HEK293 (cell line): ENCODE measurements around the gene SLC44A1.

Experiments used
- CTCF ChIA-PET: fragments of 350-600 bp; formaldehyde crosslinking; extraction: SDS; loops from one replicate; lab custom pipeline; 2021; ENCODE audit warnings: antibody characterized with exemption; lab: Yijun Ruan, JAX
- POLR2A ChIA-PET: fragments of 300-600 bp; formaldehyde crosslinking; extraction: SDS; loops from one replicate; lab custom pipeline; 2020; ENCODE audit warnings: antibody characterized with exemption, inconsistent platforms; lab: Yijun Ruan, JAX
- H3K27ac ChIP-seq: fragments of 200-500 bp; sonication (Bioruptor generic); 2 replicates; pipeline ENCODE4 v1.5.1; 2014; ENCODE audit warnings: low read depth, low read length, control low read depth, inconsistent platforms; ENCODE audit errors: extremely low read depth
- H3K36me3 ChIP-seq, 2 experiments: fragments of 200-500 bp in 1 of 2; sonication (Bioruptor generic) in 1 of 2; 1 replicate in 1 of 2; 2 replicates in 1 of 2; pipeline ENCODE4 v1.5.1; 2014 to 2017; ENCODE audit warnings: inconsistent platforms in 2 of 2, low read length in 2 of 2; ENCODE audit not compliant: control insufficient read depth in 2 of 2, insufficient read depth in 1 of 2
- H3K4me1 ChIP-seq: fragments of 200-500 bp; sonication (Bioruptor generic); 2 replicates; pipeline ENCODE4 v1.5.1; 2014; ENCODE audit warnings: mild to moderate bottlenecking, low read length, inconsistent platforms; ENCODE audit not compliant: control insufficient read depth, insufficient read depth
- H3K4me3 ChIP-seq: 2 replicates; pipeline ENCODE4 v1.5.1; 2011; ENCODE audit warnings: low read depth, mild to moderate bottlenecking, control low read depth, low read length, moderate library complexity
- H3K9me3 ChIP-seq: fragments of 200-500 bp; sonication (Bioruptor generic); 2 replicates; pipeline ENCODE4 v1.5.1; 2014; ENCODE audit warnings: low read depth, low read length, inconsistent platforms; ENCODE audit not compliant: control insufficient read depth, insufficient read depth
- GLIS2 ChIP-seq: fragments of 450-650 bp; formaldehyde crosslinking; IDR thresholded peaks from 2 replicates; pipeline ENCODE4 v1.5.1; 2016; ENCODE audit warnings: missing biosample characterization, missing genetic modification characterization
- KLF10 ChIP-seq: fragments of 450-650 bp; IDR thresholded peaks from 2 replicates; pipeline ENCODE4 v1.5.1; 2018; ENCODE audit warnings: missing biosample characterization, mild to moderate bottlenecking, missing genetic modification characterization
- KLF16 ChIP-seq: fragments of 450-650 bp; formaldehyde crosslinking; IDR thresholded peaks from 2 replicates; pipeline ENCODE4 v1.5.1; 2017; ENCODE audit warnings: missing biosample characterization, missing genetic modification characterization
- KLF9 ChIP-seq: fragments of 450-650 bp; formaldehyde crosslinking; IDR thresholded peaks from 2 replicates; pipeline ENCODE4 v1.5.1; 2016; ENCODE audit warnings: missing biosample characterization, missing genetic modification characterization, low read depth
- MEIS1 ChIP-seq: sonication (generic); formaldehyde crosslinking; IDR thresholded peaks from 2 replicates; pipeline ENCODE4 v1.8.1; 2022; ENCODE audit warnings: missing genetic modification reagents, mild to moderate bottlenecking, borderline replicate concordance
- SCRT1 ChIP-seq: fragments of 450-650 bp; formaldehyde crosslinking; IDR thresholded peaks from 2 replicates; pipeline ENCODE4 v1.5.1; 2016; ENCODE audit warnings: missing biosample characterization, missing genetic modification characterization, borderline replicate concordance
- SETDB1 ChIP-seq: IDR thresholded peaks from one replicate; pipeline ENCODE4 v1.6.1; 2017; ENCODE audit warnings: mild to moderate bottlenecking, low read length, moderate library complexity, mixed read lengths; ENCODE audit not compliant: insufficient read length
- WT1 ChIP-seq: fragments of 450-650 bp; formaldehyde crosslinking; IDR thresholded peaks from 2 replicates; pipeline ENCODE4 v1.5.1; 2016; ENCODE audit warnings: missing biosample characterization, missing genetic modification characterization
- ZBTB7A ChIP-seq: fragments of 450-650 bp; formaldehyde crosslinking; IDR thresholded peaks from 2 replicates; pipeline ENCODE4 v1.5.1; 2016; ENCODE audit warnings: low read depth, missing biosample characterization, missing genetic modification characterization
- ZEB2 ChIP-seq: fragments of 450-650 bp; formaldehyde crosslinking; IDR thresholded peaks from 2 replicates; pipeline ENCODE4 v1.5.1; 2016; ENCODE audit warnings: missing biosample characterization, missing genetic modification characterization
- ZFP37 ChIP-seq: fragments of 450-650 bp; formaldehyde crosslinking; IDR thresholded peaks from 2 replicates; pipeline ENCODE4 v1.5.1; 2016; ENCODE audit warnings: missing biosample characterization, missing genetic modification characterization
- ZIC2 ChIP-seq: fragments of 450-650 bp; formaldehyde crosslinking; IDR thresholded peaks from 2 replicates; pipeline ENCODE4 v1.5.1; 2016; ENCODE audit warnings: missing biosample characterization, missing genetic modification characterization
- ZNF155 ChIP-seq: fragments of 450-650 bp; formaldehyde crosslinking; IDR thresholded peaks from 2 replicates; pipeline ENCODE4 v1.5.1; 2016; ENCODE audit warnings: missing biosample characterization, missing genetic modification characterization
- ZNF239 ChIP-seq: fragments of 450-650 bp; formaldehyde crosslinking; IDR thresholded peaks from 2 replicates; pipeline ENCODE4 v1.5.1; 2016; ENCODE audit warnings: missing biosample characterization, missing genetic modification characterization
- ZNF26 ChIP-seq: fragments of 450-650 bp; formaldehyde crosslinking; IDR thresholded peaks from 2 replicates; pipeline ENCODE4 v1.5.1; 2016; ENCODE audit warnings: missing biosample characterization, missing genetic modification characterization
- ZNF341 ChIP-seq: fragments of 450-650 bp; formaldehyde crosslinking; IDR thresholded peaks from 2 replicates; pipeline ENCODE4; 2016; ENCODE audit warnings: low read depth, missing biosample characterization, missing genetic modification characterization
- ZNF350 ChIP-seq: fragments of 450-650 bp; formaldehyde crosslinking; IDR thresholded peaks from 2 replicates; pipeline ENCODE4 v1.5.0; 2017; ENCODE audit warnings: missing biosample characterization, mild to moderate bottlenecking, missing genetic modification characterization
- ZNF354C ChIP-seq: fragments of 450-650 bp; formaldehyde crosslinking; IDR thresholded peaks from 2 replicates; pipeline ENCODE4 v1.5.1; 2016; ENCODE audit warnings: missing biosample characterization, missing genetic modification characterization, low read depth, borderline replicate concordance
- ZNF404 ChIP-seq: fragments of 450-650 bp; formaldehyde crosslinking; IDR thresholded peaks from 2 replicates; pipeline ENCODE4 v1.5.1; 2017; ENCODE audit warnings: missing biosample characterization, missing genetic modification characterization
- ZNF473 ChIP-seq: fragments of 450-650 bp; formaldehyde crosslinking; IDR thresholded peaks from 2 replicates; pipeline ENCODE4 v1.5.1; 2017; ENCODE audit warnings: missing biosample characterization, missing genetic modification characterization
- ZNF510 ChIP-seq: fragments of 450-650 bp; formaldehyde crosslinking; IDR thresholded peaks from 2 replicates; pipeline ENCODE4 v1.5.1; 2018; ENCODE audit warnings: mild to moderate bottlenecking, missing genetic modification characterization, missing biosample characterization; ENCODE audit not compliant: insufficient replicate concordance
- ZNF555 ChIP-seq: fragments of 450-650 bp; formaldehyde crosslinking; conservative IDR thresholded peaks from 2 replicates; pipeline ENCODE4 v1.5.1; 2017; ENCODE audit warnings: missing biosample characterization, mild to moderate bottlenecking, missing genetic modification characterization, inconsistent platforms
- ZNF560 ChIP-seq: fragments of 450-650 bp; formaldehyde crosslinking; IDR thresholded peaks from 2 replicates; pipeline ENCODE4 v1.5.1; 2017; ENCODE audit warnings: missing biosample characterization, missing genetic modification characterization, borderline replicate concordance
- ZNF626 ChIP-seq: fragments of 450-650 bp; sonication (Bioruptor Pico); formaldehyde crosslinking; IDR thresholded peaks from 2 replicates; pipeline ENCODE4 v1.5.1; 2018; ENCODE audit warnings: missing biosample characterization, missing genetic modification characterization, inconsistent platforms
- ZNF707 ChIP-seq: fragments of 450-650 bp; formaldehyde crosslinking; IDR thresholded peaks from 2 replicates; pipeline ENCODE4 v1.5.1; 2016; ENCODE audit warnings: missing biosample characterization, missing genetic modification characterization
- ZNF776 ChIP-seq: fragments of 450-650 bp; formaldehyde crosslinking; IDR thresholded peaks from 2 replicates; pipeline ENCODE4 v1.5.0; 2017; ENCODE audit warnings: missing biosample characterization, missing genetic modification characterization, borderline replicate concordance
- ZNF792 ChIP-seq: fragments of 450-650 bp; formaldehyde crosslinking; IDR thresholded peaks from 2 replicates; pipeline ENCODE4 v1.5.1; 2016; ENCODE audit warnings: missing biosample characterization, missing genetic modification characterization
- ZNF830 ChIP-seq: fragments of 450-650 bp; IDR thresholded peaks from 2 replicates; pipeline ENCODE4 v1.5.0; 2018; ENCODE audit warnings: missing biosample characterization, missing genetic modification characterization, low read depth, mild to moderate bottlenecking, moderate library complexity
- ZSCAN5A ChIP-seq: fragments of 450-650 bp; formaldehyde crosslinking; IDR thresholded peaks from 2 replicates; pipeline ENCODE4 v1.5.1; 2016; ENCODE audit warnings: missing biosample characterization, missing genetic modification characterization
- TF ChIP-seq, protein P1 (sequence below): fragments of 450-650 bp; formaldehyde crosslinking; IDR thresholded peaks from 2 replicates; pipeline ENCODE4 v1.5.1; 2016; ENCODE audit warnings: missing biosample characterization, missing genetic modification characterization
- TF ChIP-seq, protein P2 (sequence below): sonication (generic); formaldehyde crosslinking; IDR thresholded peaks from 2 replicates; pipeline ENCODE4 v1.8.1; 2022; ENCODE audit warnings: mild to moderate bottlenecking, moderate library complexity, missing genetic modification reagents

Gene SLC44A1

DNA sequence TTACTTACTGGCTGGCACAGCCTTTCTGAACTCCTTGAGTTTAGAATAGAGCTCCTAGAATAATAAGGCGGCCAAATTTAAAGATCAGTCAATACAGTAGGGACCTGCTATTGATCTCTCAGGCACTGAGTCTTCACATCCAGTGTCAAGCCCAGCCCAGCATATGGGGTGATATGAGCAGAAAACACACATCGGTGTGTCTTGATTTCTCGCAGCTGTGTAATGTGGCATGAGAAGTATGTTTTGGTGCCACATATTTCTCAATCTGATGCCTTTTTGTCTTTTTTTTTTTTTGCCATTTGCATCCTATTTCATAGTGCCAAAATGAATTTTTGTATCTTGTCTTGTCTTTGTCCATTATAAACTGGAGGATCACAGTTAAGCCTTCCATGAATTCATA is 152.0 kb downstream of the SLC44A1 start:
- ChIA-PET CTCF (no interaction called here), POLR2A (no interaction called here)
- Histone ChIP-seq H3K4me1 (0 out of 2 replicates have a peak, but pooled peaks cover 3% of the 10 kb centered on the region), H3K27ac (no peak overlapping the region), H3K36me3 (no peaks in the 10 kb centered on the region), H3K4me3 (no peak overlapping the region), H3K9me3 (no peaks in the 10 kb centered on the region)
- TF ChIP-seq ZNF555 (no peak), ZNF350 (tag by site-specific recombination) (no peak), KLF16 (tag by site-specific recombination) (no peak), ZNF354C (tag by site-specific recombination) (no peak), ZSCAN5A (tag by site-specific recombination) (no peak), ZNF792 (no peak), ZNF707 (tag by site-specific recombination) (no peak), ZEB2 (no peak), KLF9 (no peak), ZNF830 (tag by site-specific recombination) (no peak), ZNF341 (tag by site-specific recombination) (no peak), ZNF404 (tag by site-specific recombination) (no peak)
- TF ChIP-seq, protein P1, sequence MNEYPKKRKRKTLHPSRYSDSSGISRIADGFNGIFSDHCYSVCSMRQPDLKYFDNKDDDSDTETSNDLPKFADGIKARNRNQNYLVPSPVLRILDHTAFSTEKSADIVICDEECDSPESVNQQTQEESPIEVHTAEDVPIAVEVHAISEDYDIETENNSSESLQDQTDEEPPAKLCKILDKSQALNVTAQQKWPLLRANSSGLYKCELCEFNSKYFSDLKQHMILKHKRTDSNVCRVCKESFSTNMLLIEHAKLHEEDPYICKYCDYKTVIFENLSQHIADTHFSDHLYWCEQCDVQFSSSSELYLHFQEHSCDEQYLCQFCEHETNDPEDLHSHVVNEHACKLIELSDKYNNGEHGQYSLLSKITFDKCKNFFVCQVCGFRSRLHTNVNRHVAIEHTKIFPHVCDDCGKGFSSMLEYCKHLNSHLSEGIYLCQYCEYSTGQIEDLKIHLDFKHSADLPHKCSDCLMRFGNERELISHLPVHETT (tag by site-specific recombination), result no peak
- TF ChIP-seq, protein P2, sequence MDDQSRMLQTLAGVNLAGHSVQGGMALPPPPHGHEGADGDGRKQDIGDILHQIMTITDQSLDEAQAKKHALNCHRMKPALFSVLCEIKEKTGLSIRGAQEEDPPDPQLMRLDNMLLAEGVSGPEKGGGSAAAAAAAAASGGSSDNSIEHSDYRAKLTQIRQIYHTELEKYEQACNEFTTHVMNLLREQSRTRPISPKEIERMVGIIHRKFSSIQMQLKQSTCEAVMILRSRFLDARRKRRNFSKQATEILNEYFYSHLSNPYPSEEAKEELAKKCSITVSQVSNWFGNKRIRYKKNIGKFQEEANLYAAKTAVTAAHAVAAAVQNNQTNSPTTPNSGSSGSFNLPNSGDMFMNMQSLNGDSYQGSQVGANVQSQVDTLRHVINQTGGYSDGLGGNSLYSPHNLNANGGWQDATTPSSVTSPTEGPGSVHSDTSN (CRISPR knock-in tag), result no peak

DNA sequence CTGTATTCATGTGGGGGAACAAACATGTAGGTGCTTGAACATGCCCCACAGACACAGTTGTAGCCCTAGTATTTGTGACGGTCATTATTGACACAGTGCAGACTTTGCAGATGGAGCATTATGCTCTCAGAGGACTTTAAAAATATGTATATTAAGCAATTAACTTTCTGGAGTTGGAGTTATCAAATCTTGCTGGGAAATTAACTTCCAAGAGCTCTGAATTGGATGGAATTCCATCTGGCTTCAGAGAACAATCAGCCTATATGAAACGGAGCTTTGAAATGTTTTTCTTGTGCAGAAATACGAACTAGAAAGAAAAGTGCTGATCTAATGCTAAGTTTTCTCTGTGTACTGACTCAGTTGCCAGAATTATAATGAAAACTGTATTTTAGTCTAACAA is 152.4 kb downstream of the SLC44A1 start:
- TF ChIP-seq SCRT1 (tag by site-specific recombination) (no peak), ZNF776 (tag by site-specific recombination) (no peak), ZNF560 (no peak), ZNF626 (tag by site-specific recombination) (no peak), GLIS2 (tag by site-specific recombination) (no peak), ZNF26 (tag by site-specific recombination) (no peak), ZNF155 (tag by site-specific recombination) (no peak), SETDB1 (no peak), WT1 (tag by site-specific recombination) (no peak), ZNF510 (tag by site-specific recombination) (no peak), KLF10 (tag by site-specific recombination) (no peak), ZBTB7A (no peak), ZNF239 (tag by site-specific recombination) (no peak), ZFP37 (no peak), ZSCAN5A (tag by site-specific recombination) (no peak), ZNF473 (tag by site-specific recombination) (no peak), MEIS1 (CRISPR knock-in tag) (no peak), ZIC2 (tag by site-specific recombination) (no peak)
- Histone ChIP-seq H3K9me3 (no peaks in the 10 kb centered on the region), H3K4me3 (no peak overlapping the region), H3K36me3 (no peaks in the 10 kb centered on the region), H3K4me1 (0 out of 2 replicates have a peak, but pooled peaks cover 3% of the 10 kb centered on the region), H3K27ac (no peak overlapping the region)
- ChIA-PET CTCF (no interaction called here), POLR2A (no interaction called here)
